ENCODE results near the gene PI4KA.

PI4KA gene

GRCh38 chr22:20749453-20749852, 109.2 kb downstream of the PI4KA start:
- TF ChIP-seq EP300 (IDR thresholded peaks at IDR 0.05; ENCODE audit: borderline replicate concordance) (no peak), RAD21 (IDR thresholded peaks at IDR 0.05; ENCODE audit: low read depth) (no peak), USF1 (IDR thresholded peaks at IDR 0.05) (no peak), TCF12 (IDR thresholded peaks at IDR 0.05; ENCODE audit: low read depth) (no peak), MAX (IDR thresholded peaks at IDR 0.05) (no peak), ZBTB7A (IDR thresholded peaks at IDR 0.05; ENCODE audit: low read depth) (no peak), CREB1 (IDR thresholded peaks at IDR 0.05; ENCODE audit: low read depth) (no peak), REST (IDR thresholded peaks at IDR 0.05; ENCODE audit: low read depth) (no peak), TEAD4 (IDR thresholded peaks at IDR 0.05) (no peak), TAF1 (IDR thresholded peaks at IDR 0.05; ENCODE audit: low read depth) (no peak), FOXM1 (IDR thresholded peaks at IDR 0.05; ENCODE audit: borderline replicate concordance, low read depth) (no peak)

- no peak for TF ChIP-seq USF1 (IDR thresholded peaks at IDR 0.05)
- no peak for TF ChIP-seq CEBPB (IDR thresholded peaks at IDR 0.05)
- TF ChIP-seq TCF12 (IDR thresholded peaks at IDR 0.05; ENCODE audit: low read depth) = no peak
- TF ChIP-seq MAX (IDR thresholded peaks at IDR 0.05) = no peak
- TF ChIP-seq CREB1 (IDR thresholded peaks at IDR 0.05; ENCODE audit: low read depth) = no peak
Measured at GRCh38 chr22:20748731-20749428, 109.7 kb downstream of the PI4KA start.

GRCh38 chr22:20748082-20748481, 110.5 kb downstream of the PI4KA start:
- TF ChIP-seq TAF1 (IDR thresholded peaks at IDR 0.05; ENCODE audit: low read depth) = no peak
- no peak for TF ChIP-seq YY1 (IDR thresholded peaks at IDR 0.05; ENCODE audit: low read depth)
- no peak for TF ChIP-seq NFIC (IDR thresholded peaks at IDR 0.05)
- TF ChIP-seq EGR1 (IDR thresholded peaks at IDR 0.05) = no peak
- TF ChIP-seq RAD21 (IDR thresholded peaks at IDR 0.05; ENCODE audit: low read depth) = no peak
- no peak for TF ChIP-seq ZBTB7A (IDR thresholded peaks at IDR 0.05; ENCODE audit: low read depth)
- TF ChIP-seq TCF12 (IDR thresholded peaks at IDR 0.05; ENCODE audit: low read depth) = no peak

- TF ChIP-seq FOXM1 (IDR thresholded peaks at IDR 0.05; ENCODE audit: borderline replicate concordance, low read depth) (no peak), MAX (IDR thresholded peaks at IDR 0.05) (no peak), TCF12 (IDR thresholded peaks at IDR 0.05; ENCODE audit: low read depth) (no peak), EGR1 (IDR thresholded peaks at IDR 0.05) (no peak), CREB1 (IDR thresholded peaks at IDR 0.05; ENCODE audit: low read depth) (no peak), TEAD4 (IDR thresholded peaks at IDR 0.05) (no peak), ZBTB7A (IDR thresholded peaks at IDR 0.05; ENCODE audit: low read depth) (no peak), EP300 (IDR thresholded peaks at IDR 0.05; ENCODE audit: borderline replicate concordance) (no peak), CEBPB (IDR thresholded peaks at IDR 0.05) (no peak)
Measured at GRCh38 chr22:20747223-20747622, 111.4 kb downstream of the PI4KA start.

GRCh38 chr22:20746431-20747189, 112.0 kb downstream of the PI4KA start:
- TF ChIP-seq CREB1 (IDR thresholded peaks at IDR 0.05; ENCODE audit: low read depth) = no peak
- no peak for TF ChIP-seq RAD21 (IDR thresholded peaks at IDR 0.05; ENCODE audit: low read depth)
- TF ChIP-seq REST (IDR thresholded peaks at IDR 0.05; ENCODE audit: low read depth) = no peak
- no peak for TF ChIP-seq FOXM1 (IDR thresholded peaks at IDR 0.05; ENCODE audit: borderline replicate concordance, low read depth)
- no peak for TF ChIP-seq NFIC (IDR thresholded peaks at IDR 0.05)
- TF ChIP-seq USF1 (IDR thresholded peaks at IDR 0.05) = no peak
- no peak for TF ChIP-seq TAF1 (IDR thresholded peaks at IDR 0.05; ENCODE audit: low read depth)
- TF ChIP-seq YY1 (IDR thresholded peaks at IDR 0.05; ENCODE audit: low read depth) = no peak
